IMR-90 (cell line): ENCODE results near the gene ZBTB7B. TPM values are rescaled to one million over a fixed set of nuclear protein-coding genes. Genes with fewer than 3 reads are reported as not detected.

ENCODE experiments used
- ATAC-seq: fragments of 200-7000 bp; cut with Tn5 transposase; 2 replicates; pipeline ENCODE4 v1.9.1; 2020; ENCODE audit warnings: low read depth, mild to moderate bottlenecking, moderate library complexity
- BruUV-seq: library from RNA; stranded (reverse); fragments of 400-500 nt; replicated peaks from 2 replicates; lab custom pipeline; 2021; lab: Mats Ljungman, UMichigan
- CTCF ChIA-PET: fragments of 300-600 bp; formaldehyde crosslinking; extraction: SDS; loops from one replicate; lab custom pipeline; 2021; ENCODE audit warnings: antibody characterized with exemption; lab: Yijun Ruan, JAX
- POLR2A ChIA-PET: fragments of 300-600 bp; sonication (Branson Sonifier 250); formaldehyde crosslinking; loops from one replicate; lab custom pipeline; 2022; ENCODE audit warnings: antibody characterized with exemption; ENCODE audit not compliant: unreplicated experiment; lab: Charles Lee
- DNase-seq: peaks from one replicate; pipeline ENCODE4 v3.0.0; 2013
- H2AFZ ChIP-seq: replicated peaks from 2 replicates; pipeline ENCODE3; 2013; ENCODE audit warnings: low read length, mild to moderate bottlenecking; ENCODE audit not compliant: poor library complexity
- H2AK5ac ChIP-seq: 2 replicates; pipeline ENCODE4 v1.6.1; 2013; ENCODE audit warnings: low read depth, low read length, inconsistent platforms
- H2AK9ac ChIP-seq: replicated peaks from 2 replicates; pipeline ENCODE3; 2013; ENCODE audit warnings: mild to moderate bottlenecking, low read depth, low read length, moderate library complexity; ENCODE audit not compliant: poor library complexity
- H2BK120ac ChIP-seq: 2 replicates; pipeline ENCODE4 v1.6.1; 2013; ENCODE audit warnings: low read depth, low read length, inconsistent platforms
- H2BK15ac ChIP-seq: 3 replicates; pipeline ENCODE4 v1.6.1; 2013; ENCODE audit warnings: low read depth, low read length, inconsistent platforms
- H2BK20ac ChIP-seq: 2 replicates; pipeline ENCODE4 v1.6.1; 2013; ENCODE audit warnings: low read depth, mild to moderate bottlenecking, inconsistent platforms, low read length, moderate library complexity
- H2BK5ac ChIP-seq: 2 replicates; pipeline ENCODE4 v1.6.1; 2013; ENCODE audit warnings: mild to moderate bottlenecking, low read depth, low read length, inconsistent platforms; ENCODE audit not compliant: poor library complexity, severe bottlenecking
- H3K14ac ChIP-seq: replicated peaks from 2 replicates; pipeline ENCODE4 v1.6.1; 2013; ENCODE audit warnings: low read depth, low read length, inconsistent platforms
- H3K18ac ChIP-seq: 2 replicates; pipeline ENCODE4 v1.6.1; 2013; ENCODE audit warnings: low read depth, low read length, control low read depth
- H3K23ac ChIP-seq: 2 replicates; pipeline ENCODE4 v1.6.1; 2013; ENCODE audit warnings: low read depth, low read length, inconsistent platforms
- H3K27ac ChIP-seq: 2 replicates; pipeline ENCODE4 v1.5.1; 2013; ENCODE audit warnings: mild to moderate bottlenecking, control low read depth, low read length; ENCODE audit not compliant: insufficient read depth
- H3K27me3 ChIP-seq: 2 replicates; pipeline ENCODE4 v1.6.1; 2013; ENCODE audit warnings: low read length; ENCODE audit not compliant: control insufficient read depth, insufficient read depth
- H3K36me3 ChIP-seq: 2 replicates; pipeline ENCODE4 v1.6.1; 2013; ENCODE audit warnings: low read length, mixed read lengths; ENCODE audit not compliant: control insufficient read depth, insufficient read depth
- H3K4ac ChIP-seq: 2 replicates; pipeline ENCODE4 v1.6.1; 2013; ENCODE audit warnings: low read depth, low read length, inconsistent platforms
- H3K4me1 ChIP-seq: 2 replicates; pipeline ENCODE4 v1.6.1; 2013; ENCODE audit warnings: low read length, mixed read lengths; ENCODE audit not compliant: control insufficient read depth, insufficient read depth
- H3K4me2 ChIP-seq: 2 replicates; pipeline ENCODE4 v1.6.1; 2013; ENCODE audit warnings: low read depth, mild to moderate bottlenecking, control low read depth, low read length, moderate library complexity
- H3K4me3 ChIP-seq: 2 replicates; pipeline ENCODE4 v1.5.1; 2013; ENCODE audit warnings: low read depth, mild to moderate bottlenecking, control low read depth, low read length, moderate library complexity; ENCODE audit not compliant: insufficient read depth
- H3K56ac ChIP-seq: 2 replicates; pipeline ENCODE4 v1.6.1; 2013; ENCODE audit warnings: low read length, inconsistent platforms; ENCODE audit not compliant: insufficient read depth; ENCODE audit errors: extremely low read depth
- H3K79me1 ChIP-seq, 2 experiments: 2 replicates each; pipeline ENCODE4 v1.6.1; 2013; ENCODE audit warnings: low read length in 2 of 2, inconsistent platforms in 1 of 2, low read depth in 1 of 2
- H3K9ac ChIP-seq: 2 replicates; pipeline ENCODE4 v1.6.1; 2013; ENCODE audit warnings: low read depth, low read length, control low read depth
- H3K9me1 ChIP-seq: 2 replicates; pipeline ENCODE4 v1.6.1; 2013; ENCODE audit warnings: low read length, inconsistent platforms; ENCODE audit not compliant: insufficient read depth
- H3K9me3 ChIP-seq: 2 replicates; pipeline ENCODE4 v1.6.1; 2013; ENCODE audit warnings: low read length; ENCODE audit not compliant: control insufficient read depth, insufficient read depth
- H4K20me1 ChIP-seq: 2 replicates; pipeline ENCODE4 v1.6.1; 2013; ENCODE audit warnings: low read length, inconsistent platforms; ENCODE audit not compliant: insufficient read depth
- H4K5ac ChIP-seq: 2 replicates; pipeline ENCODE4 v1.6.1; 2013; ENCODE audit warnings: mild to moderate bottlenecking, low read depth, low read length, control low read depth
- H4K8ac ChIP-seq, 2 experiments: 2 replicates each; pipeline ENCODE4 v1.6.1; 2013; ENCODE audit warnings: low read depth in 2 of 2, low read length in 2 of 2, control low read depth in 1 of 2, inconsistent platforms in 1 of 2
- H4K91ac ChIP-seq: 2 replicates; pipeline ENCODE4 v1.6.1; 2013; ENCODE audit warnings: low read depth, low read length, inconsistent platforms; ENCODE audit not compliant: insufficient read depth
- CHD1 ChIP-seq: IDR thresholded peaks from 2 replicates; pipeline ENCODE4 v1.6.1; 2012; ENCODE audit warnings: low read depth, low read length, improper control_type of control experiment
- CTCF ChIP-seq: conservative IDR thresholded peaks from 2 replicates; pipeline ENCODE4 v1.5.1; 2012; ENCODE audit warnings: mild to moderate bottlenecking, low read depth, low read length, improper control_type of control experiment
- FOS ChIP-seq: fragments of 150-350 bp; IDR thresholded peaks from 2 replicates; pipeline ENCODE4 v1.6.1; 2016; ENCODE audit warnings: low read depth, low read length
- MXI1 ChIP-seq: IDR thresholded peaks from 2 replicates; pipeline ENCODE4 v1.6.1; 2012; ENCODE audit warnings: low read depth, mild to moderate bottlenecking, low read length, moderate library complexity, borderline replicate concordance
- NFE2L2 ChIP-seq: fragments of 150-350 bp; IDR thresholded peaks from 2 replicates; pipeline ENCODE4 v1.6.1; 2016; ENCODE audit warnings: low read depth, mild to moderate bottlenecking, low read length
- POLR2A ChIP-seq: IDR thresholded peaks from 2 replicates; pipeline ENCODE4 v1.6.1; 2012; ENCODE audit warnings: mild to moderate bottlenecking, low read depth, low read length
- RAD21 ChIP-seq: IDR thresholded peaks from 2 replicates; pipeline ENCODE4 v1.6.1; 2012; ENCODE audit warnings: low read length, improper control_type of control experiment
- WGBS, 2 experiments: methylation state at CpG; one replicate each; pipeline versions ENCODE4 v1.1.5 to v1.1.7; 2013; ENCODE audit warnings: missing lambda C conversion rate in 2 of 2; ENCODE audit not compliant: insufficient read length in 1 of 2; ENCODE audit errors: extremely low coverage in 2 of 2; 5-methylcytosine and 5-hydroxymethylcytosine counted together
- dilution Hi-C: fragments of 300-500 bp; cut with HindIII; formaldehyde crosslinking; loops from one replicate; pipeline ENCODE4 v1.14.3; 2018; ENCODE audit warnings: low sequenced_read_pairs; ENCODE audit not compliant: unreplicated experiment
- in situ Hi-C: fragments of 300-500 bp; cut with MboI; formaldehyde crosslinking; loops from 3 replicates; pipeline ENCODE4 v1.14.3; 2019; ENCODE audit warnings: low sequenced_read_pairs, inconsistent platforms, mixed read lengths
- intact Hi-C: fragments of 100-400 bp; cut with micrococcal nuclease; formaldehyde crosslinking; loops from 2 replicates; pipeline ENCODE4 v1.10.0; 2022
- polyA plus RNA-seq, 3 experiments: library from polyadenylated mRNA; depleted of rRNA; stranded (reverse); fragments of >200 nt; gene quantifications; 2 replicates each; pipeline ENCODE4 v1.2.3, GENCODE V29; 2012; ENCODE audit warnings: low replicate concordance in 1 of 3
- total RNA-seq: library from RNA; depleted of rRNA; stranded (reverse); fragments of >200 nt; gene quantifications from 2 replicates; pipeline ENCODE4 v1.2.3, GENCODE V29; 2012

ZBTB7B gene
- total and polyA plus RNA-seq, 2 of the 4 experiments (the other 2 are of a cell fraction) = 7.7 to 17.4 TPM

GRCh38 chr1:154973344-154974101 is 29.1 kb upstream of the ZBTB7B start:
- peaks cover 13% of the 10 kb centered on the region for H3K4me1 ChIP-seq

More at GRCh38 chr1:154973344-154974101, 29.1 kb upstream of the ZBTB7B start:
- DNase-seq = peak; percentile 97
- H3K36me3 ChIP-seq = no peaks in the 10 kb centered on the region; the same call in 1 of the 2 replicates
- peak; percentile 15 for ATAC-seq
- peak overlapping the region; percentile 100 for H3K23ac ChIP-seq
- peak overlapping the region; percentile 89 for H3K27ac ChIP-seq
- ChIA-PET POLR2A (interaction anchor here (1.0 to 1.9 kb wide), 3 partner anchors 10 to 20 kb away, joined by 3 to 10 read pairs (median 5); partner anchors contain the start of genes FLAD1, LENEP and PYGO2), CTCF (interaction anchor here (0.6 to 1.1 kb wide), 7 partner anchors 12 to 710 kb away, joined by 3 to 4 read pairs (median 3); partner anchors contain the start of genes LENEP, PBXIP1 and PYGO2)
- H3K9me1 ChIP-seq = peaks cover 7% of the 10 kb centered on the region
- intact Hi-C loops = loop anchor here (1.0 to 10.0 kb wide), 2 partner anchors 22 to 201 kb away; partner anchors contain the start of genes KRTCAP2 and TRIM46
- no peaks in the 10 kb centered on the region for H3K9me3 ChIP-seq
- H2AK9ac ChIP-seq = peak overlapping the region; percentile 100
- peak overlapping the region; percentile 99 for H3K4ac ChIP-seq
- H2BK20ac ChIP-seq = peak overlapping the region; percentile 68; the same call in 1 of the 2 replicates
- WGBS, 2 experiments = 0% methylated on average over 16 of the region's 37 CpGs; no CpG with 5 or more reads in 1 of the 2 experiments
- BruUV-seq = TSS peak; percentile 67
- H3K27me3 ChIP-seq = no peaks in the 10 kb centered on the region
- H2BK5ac ChIP-seq = peak overlapping the region; percentile 97
- H3K18ac ChIP-seq = peak overlapping the region; percentile 76
- peak overlapping the region; percentile 100 for H3K14ac ChIP-seq
- H2BK120ac ChIP-seq = peak overlapping the region; percentile 98
- peak overlapping the region; percentile 87 for H3K9ac ChIP-seq
- peak overlapping the region; percentile 95 to 99 for H4K8ac ChIP-seq
- peak overlapping the region; percentile 53 for H3K4me3 ChIP-seq
- peak overlapping the region; percentile 83 for H3K4me2 ChIP-seq
- dilution Hi-C loops = no loop called here
- in situ Hi-C loops = no loop called here
- H2AFZ ChIP-seq = peak overlapping the region; percentile 63
- peak overlapping the region; percentile 76 for H4K5ac ChIP-seq
- peak overlapping the region; percentile 98 for H2BK15ac ChIP-seq
- H2AK5ac ChIP-seq = peak overlapping the region; percentile 99
- TF ChIP-seq RAD21 = 0 out of 2 replicates have a peak, but pooled peaks have one; percentile 2
- peak; percentile 94; the same call in 1 of the 2 replicates for TF ChIP-seq CHD1
- no peak for TF ChIP-seq CTCF
- peak; percentile 87 for TF ChIP-seq POLR2A
- no peak for TF ChIP-seq MXI1
- no peak for TF ChIP-seq FOS
- no peak for TF ChIP-seq NFE2L2
- peak overlapping the region; percentile 99 for H4K91ac ChIP-seq
- peak overlapping the region; percentile 100 for H3K56ac ChIP-seq
- H4K20me1 ChIP-seq = peaks cover 13% of the 10 kb centered on the region
- peaks cover 6 to 50% of the 10 kb centered on the region in 2 experiments for H3K79me1 ChIP-seq
